Vagina (tissue), 2 donors: ENCODE results near the gene NCS1. TPM values are rescaled to one million over a fixed set of nuclear protein-coding genes. Genes with fewer than 3 reads are reported as not detected.

Experiments used
- DNase-seq, 2 donors: peaks; one replicate each; pipeline ENCODE4 v3.0.0-alpha.2; 2017; ENCODE audit errors: extremely low spot score in 2 of 2
- H3K27ac ChIP-seq: fragments of 200-600 bp; sonication (generic); one replicate; pipeline ENCODE4 v1.5.1; 2019
- H3K27me3 ChIP-seq: fragments of 200-600 bp; sonication (generic); one replicate; pipeline ENCODE4 v1.5.1; 2019
- H3K36me3 ChIP-seq, 2 donors: fragments of 200-600 bp; sonication (generic); one replicate each; pipeline ENCODE4 v1.5.1; 2017 to 2019
- H3K4me1 ChIP-seq: fragments of 200-600 bp; sonication (generic); one replicate; pipeline ENCODE4 v1.5.1; 2019
- H3K4me3 ChIP-seq, 2 donors: fragments of 200-600 bp; sonication (generic); 1 replicate in 1 of 2; 2 replicates in 1 of 2; pipeline ENCODE4 v1.5.1; 2016 to 2019
- H3K9me3 ChIP-seq: fragments of 200-600 bp; sonication (generic); one replicate; pipeline ENCODE4 v1.5.1; 2019
- CTCF ChIP-seq, 3 experiments: fragments of 450-650 bp in 2 of 3; fragments of 200-600 bp in 1 of 3; sonication (generic) in 1 of 3; IDR thresholded peaks; one replicate each; pipeline ENCODE4 v1.5.1; 2017 to 2019; ENCODE audit warnings: antibody characterized with exemption in 3 of 3, mild to moderate bottlenecking in 2 of 3, moderate library complexity in 2 of 3
- POLR2A ChIP-seq, 2 donors: fragments of 450-650 bp; IDR thresholded peaks; one replicate each; pipeline ENCODE4 v1.6.1; 2017; ENCODE audit warnings: antibody characterized with exemption in 2 of 2, mild to moderate bottlenecking in 2 of 2, moderate library complexity in 2 of 2
- POLR2AphosphoS5 ChIP-seq, 2 donors: sonication (generic); formaldehyde crosslinking; IDR thresholded peaks; one replicate each; pipeline ENCODE4 v1.9.0; 2017; ENCODE audit warnings: antibody characterized with exemption in 2 of 2, mild to moderate bottlenecking in 2 of 2, low read depth in 1 of 2; ENCODE audit not compliant: insufficient read depth in 1 of 2
- intact Hi-C: fragments of 100-400 bp; cut with DNase I; formaldehyde crosslinking; loops from one replicate; pipeline ENCODE4 v1.15.1; 2023
- total RNA-seq: library from RNA; depleted of rRNA; stranded (reverse); fragments of >200 nt; gene quantifications from one replicate; pipeline ENCODE4 v1.2.3, GENCODE V29; 2016

Gene NCS1
- total RNA-seq, 1 donor from 2014 or later = 20.4 TPM

- Histone ChIP-seq H3K36me3 (no peaks in the 10 kb centered on the region), H3K9me3 (no peaks in the 10 kb centered on the region), H3K27me3 (no peaks in the 10 kb centered on the region), H3K4me3 (peak overlapping the region in 1 of 2 donors; percentile 14), H3K27ac (peak overlapping the region; percentile 40), H3K4me1 (peaks cover 84% of the 10 kb centered on the region)
- intact Hi-C loops = no loop called here
- TF ChIP-seq POLR2AphosphoS5 (IDR thresholded peaks at IDR 0.05; ENCODE audit: insufficient read depth in 1 of 2, low read depth in 1 of 2) (no peak), CTCF (IDR thresholded peaks at IDR 0.05) (no peak), POLR2A (IDR thresholded peaks at IDR 0.05) (no peak)
- no peak for DNase-seq
Observed at GRCh38 chr9:130194378-130194932, 22.3 kb downstream of the NCS1 start.

- intact Hi-C loops = no loop called here
Observed at GRCh38 chr9:130195638-130196037, 23.4 kb downstream of the NCS1 start.

GRCh38 chr9:130196643-130197042, 24.4 kb downstream of the NCS1 start:
- H3K4me3 ChIP-seq = no peak overlapping the region
- no peak for DNase-seq
- no peaks in the 10 kb centered on the region for H3K9me3 ChIP-seq
- peaks cover 87% of the 10 kb centered on the region for H3K4me1 ChIP-seq
- no peaks in the 10 kb centered on the region for H3K27me3 ChIP-seq
- no peaks in the 10 kb centered on the region for H3K36me3 ChIP-seq
- H3K27ac ChIP-seq = no peak overlapping the region
- TF ChIP-seq POLR2AphosphoS5 (IDR thresholded peaks at IDR 0.05; ENCODE audit: insufficient read depth in 1 of 2, low read depth in 1 of 2) = no peak
- TF ChIP-seq POLR2A (IDR thresholded peaks at IDR 0.05) = no peak
- TF ChIP-seq CTCF (IDR thresholded peaks at IDR 0.05) = no peak
- intact Hi-C loops = no loop called here

More at GRCh38 chr9:130195638-130196037, 23.4 kb downstream of the NCS1 start:
- Histone ChIP-seq H3K27me3 (no peaks in the 10 kb centered on the region), H3K36me3 (no peaks in the 10 kb centered on the region), H3K9me3 (no peaks in the 10 kb centered on the region), H3K4me3 (no peak overlapping the region), H3K4me1 (peaks cover 89% of the 10 kb centered on the region), H3K27ac (no peak overlapping the region)
- no peak for DNase-seq
- TF ChIP-seq POLR2AphosphoS5 (IDR thresholded peaks at IDR 0.05; ENCODE audit: insufficient read depth in 1 of 2, low read depth in 1 of 2) = no peak
- no peak for TF ChIP-seq CTCF (IDR thresholded peaks at IDR 0.05)
- TF ChIP-seq POLR2A (IDR thresholded peaks at IDR 0.05) = no peak

GRCh38 chr9:130197386-130197785, 25.2 kb downstream of the NCS1 start:
- TF ChIP-seq POLR2AphosphoS5 (IDR thresholded peaks at IDR 0.05; ENCODE audit: insufficient read depth in 1 of 2, low read depth in 1 of 2) (no peak), POLR2A (IDR thresholded peaks at IDR 0.05) (no peak), CTCF (IDR thresholded peaks at IDR 0.05) (no peak)
- no peak for DNase-seq
- Histone ChIP-seq H3K36me3 (no peaks in the 10 kb centered on the region), H3K4me1 (peaks cover 85% of the 10 kb centered on the region), H3K4me3 (no peak overlapping the region), H3K27ac (no peak overlapping the region), H3K27me3 (no peaks in the 10 kb centered on the region), H3K9me3 (no peaks in the 10 kb centered on the region)
- intact Hi-C loops = no loop called here

GRCh38 chr9:130197888-130198287, 25.7 kb downstream of the NCS1 start:
- TF ChIP-seq POLR2A (IDR thresholded peaks at IDR 0.05) (no peak), CTCF (IDR thresholded peaks at IDR 0.05) (no peak), POLR2AphosphoS5 (IDR thresholded peaks at IDR 0.05; ENCODE audit: insufficient read depth in 1 of 2, low read depth in 1 of 2) (no peak)
- Histone ChIP-seq H3K4me1 (peaks cover 80% of the 10 kb centered on the region), H3K27me3 (no peaks in the 10 kb centered on the region), H3K9me3 (no peaks in the 10 kb centered on the region), H3K4me3 (no peak overlapping the region), H3K36me3 (no peaks in the 10 kb centered on the region), H3K27ac (peak overlapping the region; percentile 44)
- intact Hi-C loops = no loop called here
- no peak for DNase-seq
